ENCODE results near the gene TOLLIP. TPM values are rescaled to one million over a fixed set of nuclear protein-coding genes. Genes with fewer than 3 reads are reported as not detected.

TOLLIP gene
- polyA plus RNA-seq, 2 of the 4 experiments (the other 2 are of a cell fraction), result 26.5 to 37.9 TPM

DNA sequence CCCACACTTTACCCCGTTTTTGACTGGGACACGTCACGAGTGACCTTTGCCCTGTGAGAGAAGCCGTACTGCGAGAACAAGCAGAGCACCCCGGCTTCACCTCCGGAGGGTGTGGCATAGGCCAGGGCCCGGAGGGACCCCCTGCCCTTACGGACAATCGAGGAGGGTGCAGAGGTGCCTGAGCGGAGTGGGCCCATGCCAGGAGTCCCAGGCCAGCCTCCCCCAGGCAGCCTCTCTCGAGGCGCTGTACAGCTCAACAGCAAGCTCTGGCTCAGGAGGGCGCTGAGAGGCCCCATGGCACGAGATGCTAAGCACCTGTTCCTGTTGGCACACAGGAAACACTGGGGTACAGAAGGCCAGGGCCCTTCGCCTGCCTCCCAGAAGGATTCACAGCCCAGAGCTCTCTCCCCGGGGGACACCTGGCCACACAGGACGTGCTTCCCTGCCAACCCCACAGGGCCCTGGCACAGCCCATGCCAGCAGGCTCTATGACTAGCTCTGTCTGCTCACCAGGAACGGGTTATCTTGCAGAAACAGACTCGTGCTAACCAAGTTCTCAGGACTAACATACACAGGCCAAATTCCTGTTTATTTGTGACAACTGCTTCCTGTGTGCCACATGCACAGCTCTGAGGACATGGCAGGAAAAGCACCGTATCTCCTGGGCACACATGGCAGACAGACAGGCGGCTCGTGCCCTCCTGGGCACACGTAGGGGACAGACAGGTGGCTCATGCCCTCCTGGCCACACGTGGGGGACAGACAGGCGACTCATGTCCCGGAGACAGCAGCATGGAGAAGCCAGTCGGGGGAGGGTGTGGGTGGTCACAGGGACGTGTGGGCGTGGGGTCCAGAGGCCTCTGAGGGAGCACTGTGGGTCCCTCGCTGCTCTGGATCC lies 11.6 kb downstream of the TOLLIP start:
- Histone ChIP-seq H3K4me2 (no peak overlapping the region), H3K4me1 (peaks cover 24% of the 10 kb centered on the region), H3K4me3 (no peak overlapping the region), H3K9me3 (no peaks in the 10 kb centered on the region), H3K27ac (no peak overlapping the region)
- ChIA-PET CTCF (interaction anchor here (1.1 to 1.2 kb wide), 2 partner anchors 77 to 217 kb away, joined by 3 read pairs; no protein-coding TSS in a partner anchor), POLR2A (no interaction called here)
- FAIRE-seq (no peak), DNase-seq (ENCODE audit: low read depth in 1 of 2, low spot score in 1 of 2) (no peak), ATAC-seq (no peak)
- WGBS (ENCODE audit: missing lambda C conversion rate), result 86% methylated on average over 30 of the region's 31 CpGs
- TF ChIP-seq FOXS1 (CRISPR knock-in tag; IDR thresholded peaks at IDR 0.05), result no peak
- TF ChIP-seq HOXB13 (CRISPR knock-in tag; IDR thresholded peaks at IDR 0.05; ENCODE audit: low read depth), result no peak
- no peak for TF ChIP-seq JUNB (IDR thresholded peaks at IDR 0.05)
- TF ChIP-seq, protein P1, sequence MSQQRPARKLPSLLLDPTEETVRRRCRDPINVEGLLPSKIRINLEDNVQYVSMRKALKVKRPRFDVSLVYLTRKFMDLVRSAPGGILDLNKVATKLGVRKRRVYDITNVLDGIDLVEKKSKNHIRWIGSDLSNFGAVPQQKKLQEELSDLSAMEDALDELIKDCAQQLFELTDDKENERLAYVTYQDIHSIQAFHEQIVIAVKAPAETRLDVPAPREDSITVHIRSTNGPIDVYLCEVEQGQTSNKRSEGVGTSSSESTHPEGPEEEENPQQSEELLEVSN (IDR thresholded peaks at IDR 0.05; ENCODE audit: borderline replicate concordance, low read depth), result no peak
- no peak for TF ChIP-seq KDM1A (IDR thresholded peaks at IDR 0.05; ENCODE audit: low read depth)
- TF ChIP-seq RARB (CRISPR knock-in tag; IDR thresholded peaks at IDR 0.05), result no peak
- TF ChIP-seq NPAS2 (CRISPR knock-in tag; IDR thresholded peaks at IDR 0.05; ENCODE audit: borderline replicate concordance), result no peak
- no peak for TF ChIP-seq RNF2 (IDR thresholded peaks at IDR 0.05; ENCODE audit: borderline replicate concordance, low read depth)
- TF ChIP-seq NFE2L2 (conservative IDR thresholded peaks at IDR 0.05; ENCODE audit: low read length), result no peak
- TF ChIP-seq, protein P2, sequence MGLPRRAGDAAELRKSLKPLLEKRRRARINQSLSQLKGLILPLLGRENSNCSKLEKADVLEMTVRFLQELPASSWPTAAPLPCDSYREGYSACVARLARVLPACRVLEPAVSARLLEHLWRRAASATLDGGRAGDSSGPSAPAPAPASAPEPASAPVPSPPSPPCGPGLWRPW (IDR thresholded peaks at IDR 0.05), result no peak

DNA sequence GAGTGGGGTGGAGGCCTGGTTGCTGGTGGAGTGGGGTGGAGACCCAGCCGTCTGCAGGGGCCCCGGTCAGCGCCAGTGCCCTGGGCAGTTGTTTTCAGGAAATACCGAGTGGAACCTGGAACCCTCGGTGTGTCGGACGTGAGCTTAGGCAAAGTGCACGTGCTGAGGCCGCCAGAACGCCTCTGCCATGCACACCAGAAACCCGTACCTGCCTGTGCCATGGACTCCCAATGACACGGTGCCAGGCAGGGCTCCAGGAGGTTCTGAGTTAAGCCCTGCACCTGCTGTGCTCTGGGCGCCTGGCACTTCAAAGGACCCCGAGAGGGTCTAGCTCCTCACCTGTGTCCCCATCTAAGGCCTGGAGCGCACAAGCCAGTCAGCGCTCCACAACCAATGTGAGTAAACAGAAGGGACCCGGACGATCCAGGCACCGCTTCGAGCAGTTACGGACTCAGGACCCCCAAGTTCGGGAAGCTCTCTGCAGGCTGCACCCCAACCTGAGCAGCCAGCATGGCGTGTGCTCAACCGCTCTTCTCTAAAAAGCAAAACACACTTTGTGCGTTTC lies 12.3 kb downstream of the TOLLIP start:
- ATAC-seq (no peak), DNase-seq (ENCODE audit: low read depth in 1 of 2, low spot score in 1 of 2) (no peak), FAIRE-seq (no peak)
- Histone ChIP-seq H3K4me2 (no peak overlapping the region), H3K27ac (no peak overlapping the region), H3K9me3 (no peaks in the 10 kb centered on the region), H3K4me3 (no peak overlapping the region), H3K4me1 (peaks cover 18% of the 10 kb centered on the region)
- POLR2A ChIA-PET, result no interaction called here
- CTCF ChIA-PET, result interaction anchor here (1.2 kb wide), 1 partner anchor 78 kb away, joined by 3 read pairs; no protein-coding TSS in a partner anchor
- TF ChIP-seq, protein P3, sequence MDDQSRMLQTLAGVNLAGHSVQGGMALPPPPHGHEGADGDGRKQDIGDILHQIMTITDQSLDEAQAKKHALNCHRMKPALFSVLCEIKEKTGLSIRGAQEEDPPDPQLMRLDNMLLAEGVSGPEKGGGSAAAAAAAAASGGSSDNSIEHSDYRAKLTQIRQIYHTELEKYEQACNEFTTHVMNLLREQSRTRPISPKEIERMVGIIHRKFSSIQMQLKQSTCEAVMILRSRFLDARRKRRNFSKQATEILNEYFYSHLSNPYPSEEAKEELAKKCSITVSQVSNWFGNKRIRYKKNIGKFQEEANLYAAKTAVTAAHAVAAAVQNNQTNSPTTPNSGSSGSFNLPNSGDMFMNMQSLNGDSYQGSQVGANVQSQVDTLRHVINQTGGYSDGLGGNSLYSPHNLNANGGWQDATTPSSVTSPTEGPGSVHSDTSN (IDR thresholded peaks at IDR 0.05), result no peak
- TF ChIP-seq RNF2 (IDR thresholded peaks at IDR 0.05; ENCODE audit: borderline replicate concordance, low read depth) (no peak), TFCP2L1 (CRISPR knock-in tag; IDR thresholded peaks at IDR 0.05) (no peak), NPAS2 (CRISPR knock-in tag; IDR thresholded peaks at IDR 0.05; ENCODE audit: borderline replicate concordance) (no peak), GATA3 (IDR thresholded peaks at IDR 0.05; ENCODE audit: borderline replicate concordance) (no peak), CHD2 (IDR thresholded peaks at IDR 0.05; ENCODE audit: low read length, partially characterized antibody) (no peak), POLR2A (IDR thresholded peaks at IDR 0.05; ENCODE audit: low read length) (no peak)
- 95% methylated on average over 25 of the region's 25 CpGs for WGBS (ENCODE audit: missing lambda C conversion rate)

DNA sequence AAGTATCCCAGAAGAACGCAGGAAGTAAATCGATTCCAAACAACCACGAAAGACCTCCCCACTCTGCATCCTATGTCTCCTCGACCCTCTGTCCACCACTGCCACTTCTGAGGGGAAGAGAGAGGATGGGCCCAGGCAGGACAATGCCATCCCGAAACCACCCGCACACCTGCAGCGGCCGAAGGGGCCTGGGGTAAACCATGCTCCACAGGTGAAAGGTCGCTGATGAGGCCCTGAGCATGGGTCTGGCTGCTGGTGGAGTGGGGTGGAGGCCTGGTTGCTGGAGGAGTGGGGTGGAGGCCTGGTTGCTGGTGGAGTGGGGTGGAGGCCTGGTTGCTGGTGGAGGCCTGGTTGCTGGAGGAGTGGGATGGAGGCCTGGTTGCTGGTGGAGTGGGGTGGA lies 13.1 kb downstream of the TOLLIP start:
- POLR2A ChIA-PET, result no interaction called here

More for the DNA sequence above, 13.1 kb downstream of the TOLLIP start:
- WGBS (ENCODE audit: missing lambda C conversion rate), result 94% methylated on average over 9 of the region's 9 CpGs
- Histone ChIP-seq H3K4me3 (no peak overlapping the region), H3K27ac (no peak overlapping the region), H3K4me1 (peaks cover 18% of the 10 kb centered on the region), H3K4me2 (no peak overlapping the region), H3K9me3 (no peaks in the 10 kb centered on the region)
- DNase-seq (ENCODE audit: low read depth in 1 of 2, low spot score in 1 of 2) (no peak), ATAC-seq (no peak), FAIRE-seq (no peak)
- CTCF ChIA-PET, result interaction anchor here (1.2 to 1.4 kb wide), 2 partner anchors 9 to 79 kb away, joined by 3 read pairs; no protein-coding TSS in a partner anchor
- TF ChIP-seq JUNB (IDR thresholded peaks at IDR 0.05), result no peak
- TF ChIP-seq EHMT2 (IDR thresholded peaks at IDR 0.05; ENCODE audit: low read depth), result no peak
- TF ChIP-seq BHLHE40 (IDR thresholded peaks at IDR 0.05; ENCODE audit: low read depth, low read length), result no peak
- TF ChIP-seq, protein P4, sequence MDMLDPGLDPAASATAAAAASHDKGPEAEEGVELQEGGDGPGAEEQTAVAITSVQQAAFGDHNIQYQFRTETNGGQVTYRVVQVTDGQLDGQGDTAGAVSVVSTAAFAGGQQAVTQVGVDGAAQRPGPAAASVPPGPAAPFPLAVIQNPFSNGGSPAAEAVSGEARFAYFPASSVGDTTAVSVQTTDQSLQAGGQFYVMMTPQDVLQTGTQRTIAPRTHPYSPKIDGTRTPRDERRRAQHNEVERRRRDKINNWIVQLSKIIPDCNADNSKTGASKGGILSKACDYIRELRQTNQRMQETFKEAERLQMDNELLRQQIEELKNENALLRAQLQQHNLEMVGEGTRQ (IDR thresholded peaks at IDR 0.05), result no peak
- TF ChIP-seq, protein P5, sequence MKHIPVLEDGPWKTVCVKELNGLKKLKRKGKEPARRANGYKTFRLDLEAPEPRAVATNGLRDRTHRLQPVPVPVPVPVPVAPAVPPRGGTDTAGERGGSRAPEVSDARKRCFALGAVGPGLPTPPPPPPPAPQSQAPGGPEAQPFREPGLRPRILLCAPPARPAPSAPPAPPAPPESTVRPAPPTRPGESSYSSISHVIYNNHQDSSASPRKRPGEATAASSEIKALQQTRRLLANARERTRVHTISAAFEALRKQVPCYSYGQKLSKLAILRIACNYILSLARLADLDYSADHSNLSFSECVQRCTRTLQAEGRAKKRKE (CRISPR knock-in tag; IDR thresholded peaks at IDR 0.05; ENCODE audit: low read depth), result no peak
- no peak for TF ChIP-seq EHF (CRISPR knock-in tag; IDR thresholded peaks at IDR 0.05)
- TF ChIP-seq RCOR1 (IDR thresholded peaks at IDR 0.05; ENCODE audit: low read depth, low read length), result no peak
- TF ChIP-seq ZC3H11A (IDR thresholded peaks at IDR 0.05), result no peak
- TF ChIP-seq, protein P1 (IDR thresholded peaks at IDR 0.05; ENCODE audit: borderline replicate concordance, low read depth), result no peak
- no peak for TF ChIP-seq NR3C1 (IDR thresholded peaks at IDR 0.05)

Data from A549 (cell line).